Activated CD4-positive, alpha-beta T cell treated with anti-CD3 and anti-CD28 coated beads, Interleukin-2, amount 50 U/mL, for 1 hour (primary cell): Measurements from ENCODE around the gene RSPH1.

Source experiments
- DNase-seq: peaks from one replicate; pipeline ENCODE4 v3.0.0-alpha.2; 2020

Gene RSPH1

DNA sequence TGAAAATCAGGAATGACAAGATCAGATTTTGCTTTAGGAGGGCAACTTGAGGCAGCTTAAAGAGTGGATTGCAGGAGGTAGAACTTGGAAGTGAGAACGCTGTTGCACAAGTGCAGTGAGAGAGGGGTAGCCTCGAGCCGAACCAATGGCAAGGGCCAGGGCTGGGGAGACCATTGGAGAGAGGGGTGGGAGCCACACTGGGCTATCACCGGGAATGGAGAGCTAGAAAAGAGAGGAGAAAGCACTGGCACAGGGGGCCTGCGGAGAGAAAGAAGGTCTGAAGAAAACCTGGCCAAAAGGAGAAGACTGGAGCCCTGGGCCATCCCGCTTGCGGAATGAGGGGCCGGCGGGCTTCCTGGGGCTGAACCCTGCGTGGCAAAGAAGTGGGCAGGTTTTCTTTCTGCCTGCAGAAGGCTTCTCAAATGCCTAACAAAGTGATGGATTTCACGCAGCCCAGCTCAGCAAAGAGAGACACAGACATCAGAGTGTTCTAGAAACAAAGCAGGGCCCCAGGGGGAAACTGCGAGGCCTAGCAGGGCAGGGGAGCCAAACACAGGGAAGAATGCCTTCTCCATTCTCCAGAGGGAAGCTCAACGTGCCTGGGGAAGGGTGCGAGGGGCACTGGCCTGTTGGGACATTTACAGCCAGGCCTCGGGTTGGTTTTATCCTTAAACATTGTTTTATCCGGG lies 16.5 kb upstream of the RSPH1 start:
- DNase-seq = no peak

DNA sequence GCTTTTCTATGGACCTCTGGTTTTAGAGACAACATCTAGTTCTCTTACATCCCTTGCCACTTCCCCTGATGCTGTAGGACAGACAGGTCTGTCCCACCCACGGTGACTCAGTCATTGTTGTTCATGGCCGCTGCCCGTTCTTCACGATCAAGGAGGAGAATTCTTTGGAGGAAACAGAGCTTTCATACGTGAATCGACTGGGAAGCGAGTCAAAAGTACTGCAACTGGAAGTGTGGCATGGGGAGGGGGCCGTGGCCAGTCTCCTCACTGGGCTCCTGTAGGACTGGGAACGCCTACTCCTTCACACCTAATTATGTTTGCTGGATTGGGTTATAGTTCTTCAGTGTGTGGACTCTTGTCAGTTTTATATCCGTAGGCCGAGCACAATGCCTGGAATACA lies 13.2 kb upstream of the RSPH1 start:
- no peak for DNase-seq

DNA sequence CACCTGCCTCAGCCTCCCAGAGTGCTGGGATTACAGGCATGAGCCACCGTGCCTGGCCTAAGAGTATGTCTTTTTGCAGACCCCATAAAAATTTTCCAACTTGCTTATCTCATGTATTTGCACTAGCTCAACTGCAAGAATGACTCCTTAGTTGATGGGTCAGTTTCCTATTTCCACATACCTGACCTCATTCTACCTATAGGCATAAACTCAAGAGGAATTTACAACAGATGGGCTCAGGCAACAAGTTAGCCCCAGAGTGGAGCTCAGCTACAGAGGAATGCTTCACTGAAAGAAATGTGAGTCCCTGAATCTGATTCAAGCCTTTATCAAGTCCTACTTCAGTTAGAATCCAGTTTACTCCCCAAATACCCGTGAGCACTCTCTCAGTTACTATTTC lies 12.3 kb upstream of the RSPH1 start:
- DNase-seq = no peak

DNA sequence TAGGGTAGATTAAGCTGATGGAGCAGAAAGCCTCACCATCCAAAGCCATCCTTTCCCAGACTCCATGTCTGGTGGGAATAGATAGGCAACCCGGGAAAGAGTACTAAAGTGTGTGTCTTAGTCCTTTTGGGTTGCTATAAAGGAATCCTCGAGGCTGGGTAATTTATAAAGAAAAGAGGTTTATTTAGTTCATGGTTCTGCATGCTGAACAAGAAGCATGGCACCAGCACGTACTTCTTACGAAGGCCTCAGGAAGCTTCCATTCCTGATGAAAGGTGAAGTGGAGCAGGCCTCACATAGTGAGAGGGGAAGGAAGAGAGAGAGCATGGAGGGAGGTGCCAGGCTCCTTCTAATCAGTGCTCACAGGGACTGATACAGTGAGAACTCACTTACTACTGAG lies 11.4 kb upstream of the RSPH1 start:
- DNase-seq = no peak

DNA sequence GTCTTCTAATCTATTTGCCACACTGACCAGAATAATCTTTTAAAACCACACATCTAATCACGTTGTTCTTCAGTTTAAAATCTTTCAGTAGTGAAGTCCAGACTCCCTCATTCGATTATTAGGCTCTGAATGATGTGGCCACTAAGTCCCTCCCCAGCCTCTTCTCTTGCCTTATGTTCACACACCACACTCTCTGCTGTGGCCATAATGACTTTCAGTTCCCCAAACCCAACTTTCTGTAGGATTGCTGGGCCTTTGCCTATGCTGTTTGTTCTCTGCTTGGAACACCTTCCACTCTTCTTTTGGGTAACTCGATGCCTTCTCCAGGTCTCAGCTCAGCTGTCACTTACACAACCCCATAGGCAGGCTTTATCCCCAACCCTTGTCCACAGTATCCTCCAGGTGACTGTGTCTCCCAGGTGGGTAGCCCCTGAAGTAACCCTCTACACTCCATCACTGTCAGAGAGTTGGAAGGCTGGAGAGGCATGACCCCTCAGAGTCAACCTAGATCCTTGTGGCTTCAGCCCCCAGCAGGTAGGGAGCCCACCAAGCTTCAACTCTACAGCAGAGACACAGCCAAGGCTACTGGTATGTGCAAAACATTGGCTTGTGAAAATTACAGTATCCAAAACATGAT lies 9.2 kb upstream of the RSPH1 start:
- DNase-seq = no peak

DNA sequence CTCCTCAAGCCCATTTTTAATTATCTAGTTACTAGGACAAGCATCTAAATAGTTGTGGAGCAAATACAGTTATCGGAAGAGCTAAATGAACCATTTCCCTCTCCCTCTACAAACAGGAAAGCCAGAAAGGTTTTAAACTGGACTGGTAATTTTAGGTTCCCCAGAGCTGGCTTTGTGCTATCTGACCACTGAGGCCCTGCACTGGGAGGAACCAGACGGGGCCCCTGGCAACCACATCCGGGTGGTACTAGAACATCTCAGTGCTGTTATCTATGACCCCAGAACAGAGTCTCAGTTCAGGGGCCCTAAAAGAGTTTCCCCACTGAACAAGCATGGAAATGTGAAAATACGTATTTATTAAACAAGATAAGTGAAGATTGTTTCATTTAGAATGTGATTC lies 7.7 kb upstream of the RSPH1 start:
- DNase-seq = no peak

DNA sequence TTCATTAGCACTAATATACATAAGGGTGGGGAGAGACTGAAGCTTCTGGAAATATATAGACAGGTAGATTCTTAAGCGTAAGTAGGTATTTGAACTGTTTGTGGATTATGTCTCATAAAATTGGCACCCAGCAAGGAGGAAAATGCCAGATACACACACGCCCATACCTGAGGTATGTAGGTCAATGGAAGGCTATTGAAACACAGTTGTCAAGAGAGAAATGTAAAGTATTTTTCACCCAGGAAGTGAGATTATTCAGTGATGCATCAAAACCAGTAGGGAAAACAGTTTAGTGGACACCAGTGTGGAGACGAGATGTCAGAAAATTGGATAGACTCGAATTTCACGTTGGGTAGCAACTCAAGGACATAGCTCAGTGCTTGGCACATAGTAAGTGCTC lies 4.7 kb upstream of the RSPH1 start:
- DNase-seq = no peak

DNA sequence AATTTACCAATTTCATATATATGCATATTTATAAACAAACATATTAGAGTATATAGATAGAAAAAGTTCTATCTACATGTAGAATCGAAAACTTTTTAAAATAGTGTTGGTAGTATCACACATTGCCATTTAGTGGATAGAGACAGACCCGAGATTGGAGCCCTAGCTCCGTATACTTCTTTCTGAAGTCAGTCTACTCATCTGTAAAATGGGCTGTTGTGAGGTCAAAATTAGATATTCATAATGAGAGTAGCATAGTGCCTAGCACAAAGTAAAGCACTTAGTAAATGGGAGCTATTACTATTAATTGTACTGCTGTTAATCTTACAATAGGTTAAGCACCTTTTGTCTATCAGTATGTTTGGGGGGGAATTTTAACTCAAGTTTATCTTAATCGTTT lies 4.2 kb upstream of the RSPH1 start:
- DNase-seq = no peak

DNA sequence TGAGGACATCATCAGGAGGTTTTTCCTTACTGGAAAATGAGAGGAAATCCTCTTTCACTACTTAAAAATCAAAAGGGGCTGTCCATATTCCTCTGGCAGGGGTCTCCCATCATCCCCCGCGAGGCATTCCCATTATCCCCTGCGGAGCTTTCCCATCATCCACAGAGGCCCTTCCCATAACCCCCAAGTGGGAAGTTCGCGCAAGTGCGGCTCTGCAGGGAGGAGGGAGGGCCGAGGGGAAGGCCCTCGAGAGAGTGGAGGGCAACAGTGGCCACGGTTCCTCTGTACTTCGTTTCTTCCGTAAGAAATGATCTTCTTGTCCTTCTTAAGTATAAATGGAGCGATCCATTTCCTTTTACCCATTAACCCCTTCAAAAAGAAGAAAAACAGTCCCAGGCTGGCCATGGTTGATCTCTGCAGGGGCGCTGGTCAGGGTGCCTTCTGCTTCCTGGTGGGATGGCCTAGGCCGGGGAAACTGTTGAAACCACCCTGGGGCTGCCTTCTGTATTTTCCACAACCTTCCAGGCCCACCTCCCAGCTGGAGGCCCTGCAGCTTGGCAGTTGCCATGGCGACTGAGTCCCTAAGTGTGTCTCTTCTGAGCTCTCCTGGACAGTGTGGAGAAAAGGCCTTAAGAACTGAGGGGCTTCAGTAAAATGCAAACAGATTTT lies 3.6 kb upstream of the RSPH1 start:
- DNase-seq = no peak

DNA sequence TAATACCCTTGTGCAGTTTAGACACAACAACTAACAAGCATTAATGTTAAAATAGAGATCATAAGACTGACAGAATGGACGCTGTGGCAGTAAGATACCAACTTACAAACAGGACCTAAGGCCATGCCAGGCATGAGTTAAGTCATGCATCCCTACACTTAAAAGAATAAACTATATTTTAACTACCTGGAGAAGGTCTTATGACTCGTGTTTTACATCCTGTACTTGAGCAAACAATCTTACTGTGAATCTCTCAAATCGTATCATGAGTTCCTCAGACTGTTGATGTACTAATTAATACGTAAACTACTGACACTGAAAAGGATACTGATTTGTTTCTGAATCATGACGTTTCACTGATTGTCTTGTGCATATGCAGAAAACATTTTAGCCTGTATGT lies 2.0 kb upstream of the RSPH1 start:
- DNase-seq = no peak

DNA sequence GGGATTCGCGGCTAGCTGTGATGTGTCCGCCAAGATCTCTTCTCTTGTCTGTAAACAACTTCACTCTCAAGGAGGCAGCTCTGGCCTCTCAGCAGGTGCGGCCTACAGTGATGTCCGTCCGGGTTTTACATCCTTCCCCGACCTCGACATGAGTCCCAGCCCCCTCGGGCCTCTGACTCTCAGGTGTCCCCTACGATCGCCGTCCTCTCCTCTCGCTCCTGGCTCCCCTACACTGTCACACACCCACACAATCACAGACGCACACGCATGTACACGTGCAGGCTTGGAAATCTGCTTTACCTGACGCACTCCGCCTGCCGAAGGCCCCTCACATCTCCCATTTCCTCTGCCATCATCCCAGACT lies 797 bp upstream of the RSPH1 start:
- DNase-seq = no peak

DNA sequence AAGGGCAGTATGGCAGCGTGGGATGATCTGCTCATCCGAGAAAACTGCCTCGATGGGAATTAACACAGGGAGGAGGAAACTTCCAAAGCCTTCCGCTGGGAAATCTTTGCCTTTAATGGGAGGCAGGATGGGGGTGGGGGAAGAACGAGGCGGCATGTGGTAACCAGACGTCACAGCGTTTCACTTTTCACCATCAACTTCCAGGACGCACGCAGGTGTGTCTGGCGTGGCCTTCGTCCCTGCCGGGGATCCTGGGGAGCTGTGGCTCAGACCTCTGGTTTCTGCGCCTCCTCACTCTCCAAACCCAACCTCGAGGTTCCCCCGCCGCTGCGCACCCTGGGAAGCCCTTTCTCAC lies 282 bp downstream of the RSPH1 start:
- DNase-seq = no peak

DNA sequence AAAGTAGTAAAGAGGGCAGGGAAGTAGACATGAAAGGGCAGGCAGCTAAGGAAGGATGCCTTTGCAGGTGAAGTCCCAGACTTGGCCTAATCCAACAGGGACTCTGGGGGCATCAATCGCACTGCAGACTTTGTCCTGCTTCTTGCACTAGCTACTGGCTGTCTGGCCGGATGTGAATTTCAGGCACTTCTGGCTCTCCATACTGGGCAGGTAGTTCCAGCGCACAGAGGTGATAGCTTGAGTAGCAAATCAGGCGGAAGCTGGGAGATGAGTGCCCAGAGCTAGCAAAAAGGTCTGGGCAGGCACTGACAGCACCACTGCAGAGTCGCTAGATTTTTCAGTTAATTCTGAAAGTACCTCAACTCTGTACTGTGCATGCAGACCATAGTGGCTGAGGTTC lies 997 bp downstream of the RSPH1 start:
- DNase-seq = no peak

DNA sequence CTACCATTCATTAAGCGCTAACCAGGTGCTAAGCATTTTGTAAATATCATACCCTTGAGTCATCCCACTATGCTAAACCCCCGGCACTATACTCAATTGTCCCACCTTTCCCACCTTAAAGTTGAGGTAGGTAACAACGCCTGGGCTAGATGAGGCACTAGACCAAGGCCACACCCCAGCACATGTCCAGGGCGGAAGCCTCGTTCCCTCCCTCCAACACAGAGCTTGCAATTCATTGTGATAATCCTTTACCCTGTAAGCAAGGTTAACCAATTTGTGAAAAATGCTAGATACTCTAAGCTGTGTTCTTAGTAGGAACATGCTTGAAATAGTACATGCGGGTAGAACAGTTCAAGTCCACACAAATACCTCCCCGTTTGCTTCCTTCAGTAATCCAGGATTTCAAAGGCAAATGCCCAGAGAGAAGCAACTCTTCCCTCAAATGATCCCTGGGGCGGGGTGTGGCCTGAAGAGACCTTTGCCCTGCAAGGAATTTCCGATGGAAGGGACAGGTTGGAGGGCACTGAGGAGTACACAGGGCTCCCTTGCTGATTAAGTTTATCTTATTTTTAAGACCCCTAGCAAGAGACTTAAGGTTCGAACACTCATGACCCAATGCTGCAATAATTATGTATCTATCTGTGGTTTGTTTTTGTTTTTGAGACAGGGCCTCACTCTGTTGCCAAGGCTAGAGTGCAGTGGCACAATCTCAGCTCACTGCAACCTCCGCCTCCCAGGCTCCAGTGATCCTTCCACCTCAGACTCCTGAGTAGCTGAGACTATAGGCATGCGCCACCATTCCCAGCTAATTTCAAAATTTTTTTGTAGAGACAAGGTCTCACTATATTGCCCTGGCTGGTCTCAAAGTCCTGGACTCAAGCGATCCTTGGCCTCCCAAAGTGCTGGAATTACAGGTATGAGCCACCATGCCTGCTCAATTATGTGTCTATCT lies 2.6 kb downstream of the RSPH1 start:
- DNase-seq = no peak

DNA sequence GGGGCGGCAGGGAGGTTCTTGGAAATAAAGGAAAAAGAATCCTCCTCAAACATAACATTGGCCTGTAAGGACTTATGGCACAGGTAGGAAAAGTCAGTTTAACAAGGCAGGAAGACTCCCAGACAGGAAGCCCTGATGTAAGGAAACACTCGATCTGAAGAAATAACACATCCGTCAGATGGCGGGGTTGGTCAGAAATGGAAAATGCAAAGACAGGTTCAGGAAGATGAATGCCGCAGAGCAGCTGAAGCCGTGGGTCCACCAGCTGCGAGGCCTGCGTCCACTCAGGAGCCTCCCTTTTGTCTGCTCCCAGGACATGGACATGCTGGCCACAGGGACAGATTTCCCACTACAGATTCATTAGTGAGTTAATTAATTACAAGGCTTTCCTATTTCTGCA lies 3.8 kb downstream of the RSPH1 start:
- no peak for DNase-seq

DNA sequence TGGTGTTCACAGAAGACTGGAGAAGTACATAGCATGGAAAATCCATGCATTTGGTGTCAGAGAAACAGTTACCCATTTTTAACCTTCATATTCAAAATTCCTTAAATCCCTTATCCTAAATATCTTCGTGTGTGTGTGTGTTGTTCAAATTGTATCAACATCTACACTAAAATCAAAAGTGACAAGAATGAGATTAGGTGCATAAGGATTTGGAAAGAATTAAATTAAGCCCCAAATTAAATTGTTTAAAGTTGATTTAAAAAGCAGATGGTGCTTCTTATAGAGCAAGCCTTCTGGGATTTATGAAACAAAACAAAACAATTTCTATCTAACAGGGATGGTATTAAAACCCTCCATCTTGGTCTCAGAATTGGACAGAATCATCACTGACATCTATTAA lies 4.7 kb downstream of the RSPH1 start:
- no peak for DNase-seq

DNA sequence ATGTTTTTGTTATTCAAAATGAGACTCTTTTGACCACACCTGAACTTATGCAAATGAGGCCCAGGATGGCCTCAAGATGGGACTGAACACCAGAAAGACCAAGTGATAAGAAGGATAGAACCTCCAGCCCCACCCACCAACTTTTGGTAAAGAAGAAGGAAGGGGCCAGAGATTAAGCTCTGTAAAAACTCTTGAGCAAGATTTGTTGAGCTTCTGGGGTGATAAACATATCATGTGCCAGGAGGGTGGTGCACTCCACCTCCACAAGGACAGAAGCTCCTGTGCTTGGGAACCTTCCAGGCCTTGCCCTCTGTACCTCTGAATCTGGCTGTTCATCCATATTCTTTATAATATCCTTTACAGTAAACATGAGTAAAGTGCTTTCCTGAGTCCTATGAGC lies 5.3 kb downstream of the RSPH1 start:
- DNase-seq = no peak

DNA sequence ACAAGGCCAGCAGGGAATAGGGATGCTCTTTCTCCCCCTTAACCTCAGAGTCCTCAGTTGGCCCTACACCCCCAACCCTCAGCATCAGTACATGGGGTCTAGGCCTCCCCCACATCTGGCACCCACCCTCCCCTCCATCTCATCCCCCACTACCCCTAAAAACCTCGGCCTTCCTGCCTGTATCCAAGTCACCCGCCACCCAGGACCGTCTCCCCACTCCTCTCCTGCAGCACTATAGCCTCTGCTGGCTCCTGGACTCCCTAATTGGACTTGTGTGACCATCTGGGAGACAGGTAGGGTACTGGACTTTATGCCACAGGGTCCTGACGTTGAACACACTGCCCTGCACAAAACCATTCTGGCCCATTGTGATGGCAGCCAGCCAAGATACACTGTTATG lies 6.0 kb downstream of the RSPH1 start:
- no peak for DNase-seq

DNA sequence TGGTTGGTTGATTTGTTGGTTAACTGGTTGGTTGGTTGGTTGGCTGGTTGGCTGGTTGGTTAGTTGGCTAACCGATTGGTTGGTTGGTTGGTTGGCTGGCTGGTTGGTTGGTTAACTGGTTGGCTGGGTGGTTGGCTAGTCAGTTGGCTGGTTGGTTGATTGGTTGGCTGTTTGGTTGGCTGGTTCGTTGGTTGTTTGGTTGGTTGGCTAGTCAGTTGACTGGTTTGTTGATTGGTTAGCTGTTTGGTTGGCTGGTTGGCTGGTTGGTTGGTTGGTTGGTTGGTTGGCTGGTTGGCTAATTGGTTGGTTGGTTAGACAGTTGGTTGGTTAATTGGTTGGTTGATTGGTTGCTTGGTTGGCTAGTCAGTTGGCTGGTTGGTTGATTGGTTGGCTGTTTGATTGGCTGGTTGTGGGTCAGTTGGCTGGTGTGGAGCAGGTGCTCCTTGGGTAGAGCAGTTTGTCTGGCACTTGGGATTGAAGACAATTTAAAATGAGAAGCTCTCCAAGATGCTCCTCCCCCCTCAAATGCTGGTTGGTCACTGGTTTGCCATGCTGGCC lies 6.9 kb downstream of the RSPH1 start:
- no peak for DNase-seq

DNA sequence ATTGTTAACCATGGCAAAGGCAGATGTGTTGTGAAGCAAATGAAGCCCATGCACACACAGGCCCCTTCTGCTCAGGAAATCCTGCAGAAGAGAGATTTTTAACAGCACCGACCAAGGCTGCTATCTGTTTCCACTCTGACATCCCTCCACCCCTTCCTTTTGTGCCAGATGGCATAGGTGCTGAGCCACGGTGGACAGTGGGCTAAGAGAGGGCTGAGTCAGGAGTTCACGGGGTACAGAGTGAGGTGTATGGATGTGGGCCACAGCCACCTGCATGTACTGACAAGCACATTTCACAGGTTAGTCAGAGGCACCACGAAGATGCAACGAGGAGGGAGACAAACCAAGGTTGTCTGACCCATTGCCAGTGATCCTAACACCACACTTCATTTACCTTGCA lies 9.5 kb downstream of the RSPH1 start:
- no peak for DNase-seq

DNA sequence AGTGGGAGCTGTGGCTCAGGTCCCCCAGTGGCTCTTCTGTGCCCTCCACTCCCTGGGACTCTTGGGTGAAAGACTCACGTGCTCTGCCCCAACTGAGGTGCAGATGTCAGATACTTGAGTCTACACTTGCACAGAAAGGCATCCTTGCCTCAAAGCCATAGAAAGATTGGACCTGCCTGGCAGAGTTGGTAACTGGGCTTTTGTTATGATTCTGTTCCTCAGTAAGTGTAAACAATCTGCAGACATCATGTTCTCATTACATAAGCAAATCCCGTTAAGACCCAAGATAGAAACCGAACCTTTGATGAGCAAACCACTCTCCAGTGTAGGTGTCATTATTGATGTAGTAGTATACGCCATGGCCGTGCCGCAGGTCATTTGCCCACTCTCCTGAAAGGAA lies 10.0 kb downstream of the RSPH1 start:
- DNase-seq = no peak

DNA sequence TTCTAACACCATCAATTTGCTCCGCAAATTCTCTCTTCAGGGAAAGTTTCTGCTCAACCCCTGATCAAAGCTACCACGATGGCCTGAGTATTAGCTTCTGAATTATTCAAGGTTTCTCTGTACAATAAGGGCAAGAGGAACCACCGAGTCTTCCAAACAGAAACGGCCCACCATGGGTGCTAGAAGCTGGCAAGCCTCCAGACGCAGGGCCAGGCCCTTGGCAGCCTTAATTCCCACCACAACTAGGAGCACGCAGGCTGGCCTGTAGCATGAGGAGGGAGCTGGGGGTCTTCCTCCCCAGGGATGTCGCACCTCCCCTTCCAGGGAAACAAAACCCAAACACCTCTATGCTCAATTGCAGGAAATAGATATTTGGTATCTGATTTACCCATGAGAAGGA lies 11.1 kb downstream of the RSPH1 start:
- DNase-seq = no peak

DNA sequence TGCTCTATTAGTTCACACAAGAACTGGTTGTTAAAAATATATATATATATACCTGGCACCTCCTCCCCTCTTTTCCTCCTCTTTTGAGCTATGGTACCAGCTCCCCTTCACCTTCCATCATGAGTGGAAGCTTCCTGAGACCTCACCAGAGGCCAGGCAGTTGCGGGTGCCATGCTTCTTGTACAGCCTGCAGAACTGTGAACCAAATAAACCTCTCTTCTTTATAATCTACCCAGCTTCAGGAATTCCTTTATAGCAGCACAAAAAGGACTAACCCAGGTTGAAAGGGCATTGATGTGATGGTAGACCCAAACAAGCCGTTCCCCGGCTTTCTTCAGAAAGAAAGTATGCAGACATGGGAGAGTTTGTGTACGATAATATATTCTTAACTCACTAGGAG lies 14.9 kb downstream of the RSPH1 start:
- no peak for DNase-seq
